T-helper 2 cell (primary cell): ENCODE measurements around the gene TRIM62.
"Not testable (repeated sequence)": the region's sequence is repeated elsewhere in the genome, so short reads cannot be mapped to it uniquely, and the experiment has no call there.

Source experiments
- DNase-seq, 5 experiments: peaks; one replicate each; pipeline versions ENCODE4 v3.0.0 to v3.0.0-alpha.2; 2012 to 2022

Gene TRIM62

GRCh38 chr1:33132549-33132948, 49.3 kb downstream of the TRIM62 start:
- no peak for DNase-seq

- no peak for DNase-seq
Measured at GRCh38 chr1:33131191-33131590, 50.7 kb downstream of the TRIM62 start.

GRCh38 chr1:33130297-33130696, 51.5 kb downstream of the TRIM62 start:
- DNase-seq, result peak in 2 of 5 experiments; percentile 6 to 62

GRCh38 chr1:33128781-33129180, 53.1 kb downstream of the TRIM62 start:
- no peak for DNase-seq

- peak; percentile 94 to 100 (median 99) for DNase-seq
Measured at GRCh38 chr1:33127001-33127823, 54.6 kb downstream of the TRIM62 start.

GRCh38 chr1:33126411-33127000, 55.3 kb downstream of the TRIM62 start:
- no peak for DNase-seq

GRCh38 chr1:33124647-33125046, 57.2 kb downstream of the TRIM62 start:
- DNase-seq, result not testable (repeated sequence)

- no peak for DNase-seq
Measured at GRCh38 chr1:33123266-33123665, 58.6 kb downstream of the TRIM62 start.

GRCh38 chr1:33122483-33123178, 59.2 kb downstream of the TRIM62 start:
- DNase-seq, result no peak

- no peak for DNase-seq
Measured at GRCh38 chr1:33121728-33122127, 60.1 kb downstream of the TRIM62 start.

GRCh38 chr1:33120436-33121231, 61.2 kb downstream of the TRIM62 start:
- no peak for DNase-seq

GRCh38 chr1:33119532-33120217, 62.2 kb downstream of the TRIM62 start:
- no peak for DNase-seq

GRCh38 chr1:33119050-33119449, 62.8 kb downstream of the TRIM62 start:
- no peak for DNase-seq

- DNase-seq, result no peak
Measured at GRCh38 chr1:33118274-33118673, 63.6 kb downstream of the TRIM62 start.

- no peak for DNase-seq
Measured at GRCh38 chr1:33117440-33118085, 64.3 kb downstream of the TRIM62 start.

- DNase-seq, result peak in 1 of 5 experiments; percentile 63
Measured at GRCh38 chr1:33111965-33112364, 69.9 kb downstream of the TRIM62 start.

- no peak for DNase-seq
Measured at GRCh38 chr1:33110477-33110876, 71.4 kb downstream of the TRIM62 start.

GRCh38 chr1:33100119-33100415, 81.8 kb downstream of the TRIM62 start:
- not testable (repeated sequence) for DNase-seq

GRCh38 chr1:33099290-33100118, 82.3 kb downstream of the TRIM62 start:
- DNase-seq, result peak; percentile 26 to 99 (median 56)

- DNase-seq, result peak in 2 of 5 experiments; percentile 13 to 74
Measured at GRCh38 chr1:33098371-33098770, 83.5 kb downstream of the TRIM62 start.

GRCh38 chr1:33097762-33098161, 84.1 kb downstream of the TRIM62 start:
- DNase-seq, result peak in 1 of 5 experiments; percentile 34
